Chondrocyte (in vitro differentiated cells): Measurements from ENCODE around the gene GPR132. TPM values are rescaled to one million over a fixed set of nuclear protein-coding genes. Genes with fewer than 3 reads are reported as not detected.

Experiments used
- DNase-seq: peaks from one replicate; pipeline ENCODE4 v3.0.0; 2021; ENCODE audit warnings: mixed read lengths, low spot score
- H3K27ac Mint-ChIP-seq: one replicate; pipeline ENCODE4 v1.8.0; 2021; ENCODE audit warnings: mild to moderate bottlenecking, moderate library complexity, mixed read lengths; ENCODE audit not compliant: unreplicated experiment
- H3K27me3 Mint-ChIP-seq: 2 replicates; pipeline ENCODE4 v1.8.0; 2021; ENCODE audit warnings: low read depth, mixed read lengths
- H3K36me3 Mint-ChIP-seq: 2 replicates; pipeline ENCODE4 v1.8.0; 2021; ENCODE audit warnings: low read depth, mixed read lengths
- H3K4me1 Mint-ChIP-seq: 2 replicates; pipeline ENCODE4 v1.8.0; 2021; ENCODE audit warnings: low read depth, mild to moderate bottlenecking, mixed read lengths
- H3K4me3 Mint-ChIP-seq: one replicate; pipeline ENCODE4 v1.8.0; 2021; ENCODE audit warnings: mild to moderate bottlenecking, moderate library complexity, mixed read lengths; ENCODE audit not compliant: unreplicated experiment
- H3K9me3 Mint-ChIP-seq: 2 replicates; pipeline ENCODE4 v1.8.0; 2021; ENCODE audit warnings: low read depth, mixed read lengths
- total RNA-seq: library from RNA; stranded (reverse); gene quantifications from 3 replicates; pipeline ENCODE4 v1.2.1, GENCODE V29; 2021
- TF ChIP-seq, protein P1 (sequence below): fragments of 200-600 bp; sonication (generic); IDR thresholded peaks from 2 replicates; pipeline ENCODE4 v1.5.0; 2021; ENCODE audit warnings: antibody characterized with exemption, mild to moderate bottlenecking, moderate library complexity

GPR132 gene
- total RNA-seq, 1 donor from 2014 or later, result 0.30 TPM

DNA sequence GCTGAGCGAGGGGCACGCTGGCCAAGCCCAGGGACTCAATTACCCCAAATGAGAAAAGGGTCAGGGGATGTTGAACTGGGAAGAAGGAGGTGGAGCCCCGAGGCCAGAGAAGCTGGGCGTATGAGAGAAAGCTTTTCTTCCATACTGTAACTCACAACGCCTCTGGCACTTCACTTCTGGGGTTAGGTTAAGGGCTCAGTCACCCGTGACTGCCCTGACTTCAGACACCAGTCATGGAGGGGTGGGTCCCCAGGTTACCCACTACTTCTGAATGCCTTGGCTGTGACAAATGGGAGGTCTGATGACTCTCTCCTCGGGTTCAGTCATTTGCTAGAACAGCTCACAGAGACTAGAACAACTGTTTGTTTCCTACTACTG is 5.5 kb upstream of the GPR132 start:
- TF ChIP-seq, protein P1, sequence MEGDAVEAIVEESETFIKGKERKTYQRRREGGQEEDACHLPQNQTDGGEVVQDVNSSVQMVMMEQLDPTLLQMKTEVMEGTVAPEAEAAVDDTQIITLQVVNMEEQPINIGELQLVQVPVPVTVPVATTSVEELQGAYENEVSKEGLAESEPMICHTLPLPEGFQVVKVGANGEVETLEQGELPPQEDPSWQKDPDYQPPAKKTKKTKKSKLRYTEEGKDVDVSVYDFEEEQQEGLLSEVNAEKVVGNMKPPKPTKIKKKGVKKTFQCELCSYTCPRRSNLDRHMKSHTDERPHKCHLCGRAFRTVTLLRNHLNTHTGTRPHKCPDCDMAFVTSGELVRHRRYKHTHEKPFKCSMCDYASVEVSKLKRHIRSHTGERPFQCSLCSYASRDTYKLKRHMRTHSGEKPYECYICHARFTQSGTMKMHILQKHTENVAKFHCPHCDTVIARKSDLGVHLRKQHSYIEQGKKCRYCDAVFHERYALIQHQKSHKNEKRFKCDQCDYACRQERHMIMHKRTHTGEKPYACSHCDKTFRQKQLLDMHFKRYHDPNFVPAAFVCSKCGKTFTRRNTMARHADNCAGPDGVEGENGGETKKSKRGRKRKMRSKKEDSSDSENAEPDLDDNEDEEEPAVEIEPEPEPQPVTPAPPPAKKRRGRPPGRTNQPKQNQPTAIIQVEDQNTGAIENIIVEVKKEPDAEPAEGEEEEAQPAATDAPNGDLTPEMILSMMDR, result no peak
- H3K4me1 Mint-ChIP-seq, result peaks cover 3% of the 10 kb centered on the region
- no peak overlapping the region for H3K4me3 Mint-ChIP-seq
- no peak for DNase-seq
- no peaks in the 10 kb centered on the region for H3K9me3 Mint-ChIP-seq
- H3K36me3 Mint-ChIP-seq, result no peaks in the 10 kb centered on the region
- H3K27ac Mint-ChIP-seq, result no peak overlapping the region
- H3K27me3 Mint-ChIP-seq, result peaks cover 9% of the 10 kb centered on the region

DNA sequence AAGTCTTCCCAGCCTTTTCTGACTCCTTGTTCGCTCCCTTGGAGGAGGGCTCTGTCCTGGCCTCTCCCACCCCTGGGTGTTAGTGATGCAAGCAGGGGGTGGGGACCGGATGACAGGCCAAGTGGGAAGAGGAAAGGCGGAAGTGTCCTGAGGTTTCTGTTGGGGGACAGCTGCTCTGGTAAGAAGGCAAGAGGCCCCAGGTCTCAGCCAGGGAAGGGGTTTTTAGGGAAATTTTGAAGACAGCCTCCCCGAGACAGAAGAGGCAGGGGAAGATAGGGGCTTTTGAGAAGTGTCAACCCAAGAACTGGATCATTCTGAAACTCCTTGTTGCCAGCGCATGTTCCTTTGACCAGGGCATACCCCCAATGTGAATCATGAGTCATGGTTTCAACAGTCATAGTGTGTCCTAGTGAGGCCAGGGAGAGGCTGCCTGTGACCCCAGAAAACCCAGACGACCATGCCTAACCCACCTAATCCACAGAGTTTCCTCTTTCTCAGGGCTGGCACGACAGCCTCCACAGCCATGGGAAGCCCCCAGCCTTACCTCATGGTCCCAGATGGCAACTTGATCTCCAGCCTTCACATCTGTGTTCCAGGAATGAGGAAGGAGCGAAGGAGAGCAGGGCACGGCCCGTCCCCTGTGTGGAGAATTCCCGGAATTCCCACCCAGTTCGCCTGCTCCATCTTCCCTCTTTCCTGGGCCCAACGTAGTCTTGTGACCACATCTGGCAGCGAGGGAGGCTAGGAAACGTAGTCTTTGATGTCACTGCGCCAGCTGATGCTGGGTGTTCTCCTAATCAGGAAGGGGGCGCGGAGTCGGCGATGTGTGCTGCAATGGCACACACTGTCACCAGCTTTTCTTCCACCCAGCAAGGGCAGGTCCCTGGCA is 4.9 kb upstream of the GPR132 start:
- H3K36me3 Mint-ChIP-seq, result no peaks in the 10 kb centered on the region
- no peak overlapping the region for H3K27ac Mint-ChIP-seq
- TF ChIP-seq, protein P1, result no peak
- no peaks in the 10 kb centered on the region for H3K9me3 Mint-ChIP-seq
- no peak for DNase-seq
- H3K4me1 Mint-ChIP-seq, result no peaks in the 10 kb centered on the region
- H3K4me3 Mint-ChIP-seq, result no peak overlapping the region
- peaks cover 9% of the 10 kb centered on the region for H3K27me3 Mint-ChIP-seq

DNA sequence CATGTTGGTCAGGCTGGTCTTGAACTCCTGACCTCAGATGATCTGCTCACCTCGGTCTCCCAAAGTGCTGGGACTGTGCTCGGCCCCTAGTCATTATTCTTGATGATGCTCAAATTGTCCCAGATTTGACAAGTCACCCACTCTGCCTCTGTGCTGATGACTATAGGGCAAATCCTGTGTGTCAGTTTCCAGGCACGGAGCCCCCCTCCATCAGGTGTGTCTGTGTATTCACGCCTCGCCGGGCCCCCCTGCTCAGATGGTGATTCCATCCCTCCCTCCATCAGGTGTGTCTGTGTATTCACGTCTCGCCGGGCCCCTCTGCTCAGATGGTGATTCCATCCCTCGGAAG is 4.3 kb upstream of the GPR132 start:
- H3K4me1 Mint-ChIP-seq, result no peaks in the 10 kb centered on the region
- H3K27me3 Mint-ChIP-seq, result peaks cover 9% of the 10 kb centered on the region
- H3K27ac Mint-ChIP-seq, result no peak overlapping the region
- no peak overlapping the region for H3K4me3 Mint-ChIP-seq
- H3K36me3 Mint-ChIP-seq, result no peaks in the 10 kb centered on the region
- DNase-seq, result no peak
- TF ChIP-seq, protein P1, result no peak
- H3K9me3 Mint-ChIP-seq, result no peaks in the 10 kb centered on the region

DNA sequence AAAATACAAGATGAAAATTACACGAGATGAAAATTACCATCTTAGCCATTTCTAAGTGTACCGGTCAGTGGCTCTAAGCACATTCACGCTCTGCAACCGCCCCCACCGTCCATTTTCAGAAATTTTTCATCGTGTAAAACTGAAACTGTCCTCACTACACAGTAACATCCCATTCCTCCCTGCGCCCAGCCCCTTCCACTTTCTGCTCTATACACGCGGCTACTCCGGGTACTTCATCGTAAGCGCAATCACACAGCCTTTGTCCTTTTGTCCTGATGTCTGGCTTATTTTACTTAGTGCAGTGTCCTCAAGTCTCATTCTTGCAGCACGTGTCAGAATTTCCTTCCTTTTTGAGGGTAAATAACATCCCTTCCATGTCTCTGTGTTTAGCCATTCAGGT is 3.6 kb upstream of the GPR132 start:
- H3K27me3 Mint-ChIP-seq, result peaks cover 7% of the 10 kb centered on the region
- no peaks in the 10 kb centered on the region for H3K9me3 Mint-ChIP-seq
- DNase-seq, result no peak
- H3K4me1 Mint-ChIP-seq, result no peaks in the 10 kb centered on the region
- TF ChIP-seq, protein P1, result no peak
- no peak overlapping the region for H3K4me3 Mint-ChIP-seq
- H3K36me3 Mint-ChIP-seq, result no peaks in the 10 kb centered on the region
- H3K27ac Mint-ChIP-seq, result no peak overlapping the region

DNA sequence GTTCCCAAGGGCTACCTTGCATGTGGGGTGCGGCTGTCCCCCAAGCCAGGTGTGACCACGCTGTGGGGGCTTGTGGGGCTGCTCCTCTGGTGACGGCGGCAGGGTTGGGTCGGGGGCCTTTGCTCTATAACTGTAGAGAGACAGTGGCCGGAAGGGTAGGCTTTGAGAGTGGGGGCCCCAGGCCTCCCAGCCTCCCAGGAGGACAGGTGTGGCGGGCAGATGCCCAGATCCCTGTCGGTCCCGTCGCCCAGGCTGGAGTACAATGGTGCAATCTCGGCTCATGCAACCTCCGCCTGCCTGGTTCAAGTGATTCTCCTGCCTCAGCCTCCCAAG is 2.7 kb upstream of the GPR132 start:
- no peaks in the 10 kb centered on the region for H3K9me3 Mint-ChIP-seq
- TF ChIP-seq, protein P1, result no peak

More for the DNA sequence above, 2.7 kb upstream of the GPR132 start:
- Mint-ChIP-seq H3K36me3 (no peaks in the 10 kb centered on the region), H3K4me1 (no peaks in the 10 kb centered on the region), H3K27ac (no peak overlapping the region), H3K27me3 (peaks cover 7% of the 10 kb centered on the region), H3K4me3 (no peak overlapping the region)
- DNase-seq, result no peak
